Pons (tissue), 1 donor: ENCODE results near the gene OPN3.
A peak's percentile ranks its signal among the peaks of the same experiment; 100 is the strongest.

Experiments
- DNase-seq: peaks from one replicate; pipeline ENCODE4 v3.0.0-alpha.2; 2016; ENCODE audit warnings: low spot score

OPN3 gene

GRCh38 chr1:241615043-241615974 lies 24.9 kb downstream of the OPN3 start:
- no peak for DNase-seq

GRCh38 chr1:241614572-241614971 lies 25.6 kb downstream of the OPN3 start:
- no peak for DNase-seq

DNA sequence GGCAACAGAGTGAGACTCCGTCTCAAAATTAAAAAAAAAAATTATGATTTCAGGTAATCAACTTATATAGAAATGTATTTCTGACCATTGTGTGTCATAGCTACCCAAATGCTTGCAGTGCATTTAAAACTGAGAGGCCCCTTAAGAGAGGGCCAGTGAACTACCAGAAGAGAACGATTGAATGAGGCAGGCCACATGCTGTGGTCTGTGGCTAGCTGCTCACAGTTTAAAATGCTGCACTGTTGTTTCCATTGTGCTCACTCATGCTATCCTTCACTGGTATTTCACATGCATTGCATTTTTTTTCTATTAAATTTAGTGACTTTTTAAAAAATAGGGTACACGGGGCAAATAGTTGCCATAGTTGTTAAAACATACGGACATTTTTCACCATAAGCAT lies 26.0 kb downstream of the OPN3 start:
- no peak for DNase-seq

DNA sequence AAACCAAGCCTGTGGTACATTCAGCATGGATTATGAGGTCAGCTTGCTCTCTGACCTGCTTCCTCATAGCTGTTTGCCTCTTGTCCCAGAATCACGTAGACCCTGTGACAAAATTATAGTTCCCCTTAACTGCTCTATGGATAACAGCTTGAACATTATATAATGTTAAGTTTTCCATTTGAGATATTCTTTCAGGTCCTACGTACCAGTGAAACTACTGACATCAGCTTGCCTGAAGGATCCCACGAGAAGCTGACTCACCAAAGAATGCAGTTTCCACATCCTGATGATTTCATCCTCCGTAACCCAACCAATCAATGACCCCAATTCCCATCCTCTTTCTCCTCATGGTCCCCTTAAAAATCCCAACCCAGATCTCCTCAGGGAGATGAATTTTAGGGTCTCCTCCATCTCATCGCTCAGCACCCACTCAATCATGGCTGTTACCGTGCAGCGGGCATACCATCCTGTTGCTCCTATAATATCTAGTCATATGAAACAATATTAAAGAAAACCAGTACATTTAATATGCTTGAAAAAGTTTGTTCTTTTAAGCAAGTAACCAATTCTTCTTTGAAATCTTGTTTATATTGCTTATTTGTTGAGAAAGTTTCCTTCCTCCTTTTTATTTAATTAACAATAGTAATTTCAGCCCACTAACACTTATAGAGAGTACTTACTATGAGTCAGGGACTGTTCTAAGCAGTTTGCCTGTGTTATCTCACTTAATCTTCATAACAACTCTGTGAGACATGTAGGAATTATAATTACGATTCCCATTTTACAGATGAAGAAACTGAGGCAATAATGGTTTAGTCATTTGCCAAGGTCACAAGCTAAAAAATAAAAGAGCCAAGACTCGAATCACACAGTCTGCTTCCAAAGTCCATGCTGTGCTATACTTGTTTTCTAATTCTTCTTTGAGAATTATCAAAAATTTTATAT lies 27.4 kb downstream of the OPN3 start:
- DNase-seq = no peak

DNA sequence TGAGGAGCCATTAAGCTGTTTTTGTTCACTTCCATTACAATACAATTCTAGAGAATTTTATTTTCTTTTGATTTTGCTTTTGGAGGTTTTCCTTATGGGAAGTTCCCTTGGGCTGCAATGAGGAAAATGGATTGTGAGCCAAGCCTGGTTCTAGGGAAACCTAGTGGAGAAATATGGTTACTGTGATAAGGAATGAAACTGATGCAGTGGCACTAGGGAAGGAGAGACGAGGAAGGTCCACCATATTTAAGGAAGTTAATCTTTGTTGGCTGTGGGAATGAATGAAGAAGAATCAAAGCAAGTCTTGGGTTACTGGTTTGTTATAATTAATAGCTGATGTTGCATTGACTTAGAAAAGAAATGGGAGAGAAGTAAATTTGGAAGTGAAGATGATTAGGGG lies 28.4 kb downstream of the OPN3 start:
- no peak for DNase-seq

GRCh38 chr1:241611063-241611462 lies 29.1 kb downstream of the OPN3 start:
- DNase-seq = peak; percentile 88

DNA sequence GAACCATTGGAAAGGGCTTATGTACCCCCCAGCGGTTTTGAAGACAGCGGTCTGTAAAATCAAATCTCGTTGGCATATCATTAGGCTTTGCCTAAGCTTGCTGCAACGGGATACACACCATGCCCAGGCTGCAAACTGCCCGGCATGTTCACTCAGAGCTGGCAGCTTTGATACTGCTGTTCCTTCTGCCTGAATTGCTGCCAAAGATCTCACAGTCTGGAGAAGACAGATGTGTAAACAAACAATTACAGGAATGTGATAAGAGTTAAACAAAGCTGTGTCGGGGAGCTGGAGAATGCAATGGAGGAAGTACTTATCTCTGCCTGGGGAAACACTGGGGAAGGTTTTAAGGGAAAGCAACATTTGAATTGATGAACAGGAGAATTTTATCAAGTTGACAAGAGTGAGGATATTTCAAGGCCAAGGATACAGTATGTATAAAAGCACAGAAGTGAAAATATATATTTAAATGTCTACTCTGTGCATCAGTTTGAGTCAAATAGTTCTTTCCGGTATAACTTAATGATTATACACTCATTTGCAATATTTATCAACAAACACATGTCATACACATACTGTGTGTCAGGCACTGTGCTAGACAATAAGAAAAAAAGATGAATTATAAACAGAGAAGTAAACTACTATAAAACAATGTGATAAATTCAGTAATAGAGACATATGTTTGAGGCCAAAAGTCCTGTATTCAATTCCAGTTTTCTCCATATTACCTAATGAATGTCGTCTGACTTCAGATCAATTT lies 29.9 kb downstream of the OPN3 start:
- DNase-seq = no peak

DNA sequence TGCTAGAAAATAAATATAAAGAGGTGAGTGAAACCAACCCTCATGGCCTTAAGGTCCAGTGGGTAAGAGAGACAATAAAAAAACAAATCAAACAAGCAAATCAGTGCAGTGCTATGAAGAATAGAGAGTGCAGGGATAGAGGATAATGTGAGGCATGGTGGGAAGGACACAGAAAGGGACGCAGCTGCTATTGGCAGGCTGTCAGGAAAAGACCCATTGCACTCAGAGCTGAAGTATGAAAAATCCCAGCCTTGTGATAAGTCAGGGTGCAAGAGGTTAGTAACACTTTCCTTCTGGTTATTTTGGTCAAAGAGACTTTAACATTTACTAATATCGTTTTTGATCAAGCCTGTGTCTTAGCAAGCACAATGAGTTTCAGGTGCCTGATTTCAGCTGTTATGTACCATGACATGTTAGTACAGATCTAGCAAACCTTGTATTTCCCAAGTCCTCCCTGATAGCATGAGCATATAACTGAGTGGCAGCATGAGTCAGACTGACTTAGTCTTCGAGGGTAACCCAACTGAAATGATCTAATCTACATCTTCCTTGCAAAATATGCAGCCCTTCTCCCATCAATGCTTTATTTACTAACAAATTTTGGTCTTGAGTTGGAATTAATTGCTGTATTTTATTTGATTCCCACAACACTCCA lies 31.7 kb downstream of the OPN3 start:
- no peak for DNase-seq

GRCh38 chr1:241607497-241607896 lies 32.7 kb downstream of the OPN3 start:
- DNase-seq = no peak

- no peak for DNase-seq
Observed at GRCh38 chr1:241606544-241606943, 33.6 kb downstream of the OPN3 start.

DNA sequence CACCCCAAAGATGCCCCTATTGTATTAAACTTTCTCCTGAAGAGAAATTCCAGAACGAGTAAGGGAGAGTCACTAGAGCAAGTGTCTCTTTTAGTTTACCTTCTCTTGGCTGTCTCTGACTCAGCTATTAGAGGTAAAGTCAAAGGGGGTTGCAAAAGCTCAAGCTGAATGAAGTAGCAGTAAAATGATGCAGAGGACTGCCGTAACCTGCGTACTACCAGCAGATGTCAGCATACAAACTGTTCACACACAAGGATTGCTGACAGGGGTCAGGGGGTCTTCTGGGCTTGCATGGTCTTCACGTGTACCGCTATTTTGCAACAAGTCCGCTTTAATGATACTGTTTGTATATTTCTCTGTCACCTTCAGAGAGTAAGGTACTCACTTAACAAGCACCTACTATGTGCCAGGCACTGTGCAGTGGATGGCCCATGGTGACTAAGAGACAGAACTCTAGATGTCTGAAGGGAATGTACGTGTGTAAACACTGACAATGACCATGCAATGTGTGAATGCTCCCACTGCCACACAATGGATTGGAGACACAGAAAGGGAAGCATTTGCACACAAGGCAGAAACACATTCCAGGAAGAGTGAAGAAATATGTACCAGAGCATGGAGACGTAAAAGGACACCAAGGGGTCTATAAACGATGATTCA lies 34.9 kb downstream of the OPN3 start:
- no peak for DNase-seq

DNA sequence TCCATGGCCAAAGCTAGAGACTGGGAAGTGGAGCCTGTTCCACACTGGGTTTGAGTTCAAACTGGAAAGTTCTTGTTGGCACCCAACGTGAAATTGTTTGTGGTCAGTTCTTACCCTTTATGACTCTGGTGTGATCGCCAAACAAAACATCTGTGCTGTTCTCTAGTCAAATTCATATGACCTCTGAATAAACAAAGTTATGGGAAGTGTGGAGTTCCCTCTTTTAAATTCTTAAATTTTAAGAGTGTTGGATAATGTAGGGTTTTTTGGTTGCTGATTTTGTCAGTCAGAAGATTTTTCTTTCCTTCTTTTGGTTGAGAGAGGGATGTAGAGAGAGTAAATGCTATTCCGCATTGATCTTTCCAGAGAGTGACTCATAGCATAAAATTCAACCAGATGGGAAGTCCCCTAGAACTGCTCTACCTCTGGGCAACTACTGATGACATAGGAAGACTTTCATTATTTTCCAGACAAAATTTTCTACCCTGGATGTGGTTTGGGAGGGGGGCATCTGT lies 36.4 kb downstream of the OPN3 start:
- DNase-seq = no peak

DNA sequence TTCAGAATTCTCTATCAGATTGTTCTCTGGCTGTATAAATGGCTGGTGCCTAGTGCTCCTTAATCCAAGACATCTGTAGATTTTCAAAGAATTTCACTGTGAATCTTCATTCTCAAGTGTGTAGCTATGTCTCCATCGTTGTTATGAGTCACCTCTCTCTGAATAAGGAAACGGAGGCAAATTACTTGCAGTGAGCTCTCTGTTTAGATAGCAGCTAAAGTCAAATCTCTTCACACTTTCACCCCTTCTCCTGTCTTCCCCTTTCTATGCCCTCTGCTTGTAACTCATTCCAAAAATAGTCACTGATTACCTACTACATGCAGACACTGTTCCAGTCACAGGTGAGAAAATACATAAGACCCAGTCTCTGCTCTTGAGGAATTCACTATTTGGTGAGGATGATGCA lies 39.7 kb downstream of the OPN3 start:
- DNase-seq = no peak

DNA sequence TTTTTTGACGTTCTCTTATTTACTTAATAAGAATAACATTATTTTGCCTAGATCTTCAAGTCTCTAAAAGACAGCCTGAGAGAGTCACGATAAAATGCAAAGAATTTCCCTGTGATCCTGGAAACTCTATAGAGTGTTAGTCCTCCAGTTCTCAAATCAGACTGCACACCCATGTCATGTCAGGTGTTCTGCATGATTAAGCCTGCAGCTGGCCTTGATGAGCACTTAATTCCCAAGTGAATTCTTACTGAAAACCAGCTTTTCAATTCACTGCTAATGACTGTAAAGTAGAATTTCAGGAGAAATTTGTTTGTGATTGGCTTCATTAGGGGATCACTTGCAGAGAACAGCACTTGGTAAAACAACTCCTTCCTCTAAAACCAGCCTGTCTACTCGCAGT lies 41.9 kb downstream of the OPN3 start:
- no peak for DNase-seq

- no peak for DNase-seq
Observed at GRCh38 chr1:241596633-241597032, 43.5 kb downstream of the OPN3 start.

DNA sequence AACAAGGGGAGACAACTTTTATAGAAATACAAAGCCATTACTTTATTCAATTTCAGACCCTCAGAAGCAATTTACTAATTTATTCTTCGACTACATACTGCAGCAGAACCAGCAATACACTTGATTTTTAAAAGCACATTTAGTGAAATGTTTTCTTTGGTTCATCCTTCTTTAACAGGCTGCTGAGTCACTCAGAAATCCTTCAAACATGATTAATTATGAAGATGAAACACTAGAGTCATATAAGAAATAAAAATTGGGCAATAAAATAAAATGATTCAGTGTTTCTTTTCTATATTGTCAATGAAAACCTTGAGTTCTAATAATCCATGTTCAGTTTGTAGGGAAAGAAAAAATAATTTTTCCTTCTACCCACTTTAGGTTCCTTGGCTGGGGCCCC lies 47.0 kb downstream of the OPN3 start:
- DNase-seq = no peak

DNA sequence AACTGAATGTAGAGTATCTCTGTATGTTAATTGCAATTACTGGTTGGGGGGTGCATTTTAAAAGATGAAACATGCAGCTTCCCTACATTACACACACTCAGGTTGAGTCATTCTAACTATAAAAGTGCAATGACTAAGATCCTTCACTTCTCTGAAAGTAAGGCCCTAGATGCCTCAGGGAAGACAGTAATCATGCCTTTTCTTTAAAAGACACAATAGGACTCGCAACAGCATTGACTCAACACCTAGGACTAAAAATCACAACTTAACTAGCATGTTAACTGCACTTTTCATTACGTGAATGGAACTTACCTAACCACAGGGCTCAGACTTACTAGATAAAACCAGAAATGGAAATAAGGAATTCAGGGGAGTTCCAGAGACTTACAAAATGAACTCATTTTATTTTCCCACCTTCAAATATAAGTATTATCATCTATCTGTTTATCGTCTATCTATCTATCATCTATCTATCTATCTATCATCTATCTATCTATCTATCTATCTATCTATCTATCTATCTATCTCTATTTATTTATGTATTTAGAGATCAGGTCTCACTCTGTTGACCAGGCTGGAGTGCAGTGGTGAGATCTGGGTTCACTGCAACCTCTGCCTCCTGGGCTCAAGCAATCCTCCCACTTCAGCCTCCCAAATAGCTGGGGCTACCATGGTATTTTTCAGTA lies 47.8 kb downstream of the OPN3 start:
- DNase-seq = no peak

DNA sequence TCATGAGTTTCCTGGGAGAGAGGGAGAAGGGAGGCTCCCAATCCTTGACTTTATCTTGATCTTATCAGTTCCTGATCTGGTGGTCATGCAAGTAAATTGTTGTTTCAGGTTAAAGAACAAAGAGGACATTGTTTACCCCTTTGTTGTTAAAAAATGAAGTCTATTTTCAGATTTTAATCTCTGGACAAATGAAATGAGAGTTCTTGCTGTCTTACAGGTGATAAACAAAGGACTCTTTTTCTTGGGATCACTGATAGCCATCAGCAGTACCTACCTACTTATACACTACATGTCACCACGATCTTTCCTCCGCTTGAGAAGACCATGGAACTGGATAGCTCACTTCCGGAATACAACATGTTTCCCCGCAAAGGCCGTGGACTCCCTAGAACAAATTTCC lies 48.4 kb downstream of the OPN3 start:
- DNase-seq = no peak

- DNase-seq = no peak
Observed at GRCh38 chr1:241591317-241591716, 48.9 kb downstream of the OPN3 start.

DNA sequence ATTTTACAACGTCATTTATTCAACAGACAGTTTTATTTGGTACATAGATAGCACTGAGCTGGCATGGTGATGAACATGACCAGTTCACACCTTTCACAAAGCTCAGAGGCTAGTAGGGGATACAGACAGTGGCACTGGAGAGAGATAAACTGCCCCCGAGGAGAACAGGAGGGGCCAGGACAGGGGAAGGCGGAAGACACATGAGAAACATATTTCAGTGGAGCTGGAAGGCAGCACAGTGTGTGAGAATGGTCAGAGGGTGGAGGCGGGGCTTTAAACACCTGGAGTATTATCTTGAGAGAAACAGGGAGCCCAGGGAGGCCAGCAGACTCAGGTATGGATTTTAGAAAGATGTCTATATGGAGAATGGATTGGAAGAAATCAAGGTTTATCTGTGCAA lies 49.5 kb downstream of the OPN3 start:
- DNase-seq = no peak
